ENCODE results near the gene TMEM145. TPM values are rescaled to one million over a fixed set of nuclear protein-coding genes. Genes with fewer than 3 reads are reported as not detected.

Gene TMEM145
- total RNA-seq, 1 donor from 2014 or later: not detected

- DNase-seq: no peak
Observed at GRCh38 chr19:42366673-42367072, 53.6 kb downstream of the TMEM145 start.

GRCh38 chr19:42367929-42368328 lies 54.8 kb downstream of the TMEM145 start:
- no peak for DNase-seq

GRCh38 chr19:42368360-42368759 lies 55.3 kb downstream of the TMEM145 start:
- no peak for DNase-seq

- no peak for DNase-seq
Observed at GRCh38 chr19:42368765-42369164, 55.7 kb downstream of the TMEM145 start.

- no peak for DNase-seq
Observed at GRCh38 chr19:42369433-42370067, 56.4 kb downstream of the TMEM145 start.

GRCh38 chr19:42370068-42370520 lies 57.0 kb downstream of the TMEM145 start:
- DNase-seq: no peak

- DNase-seq: peak; percentile 10
Observed at GRCh38 chr19:42370626-42371175, 57.6 kb downstream of the TMEM145 start.

Other genes with a start within 250 kb of the TMEM145 start
- gene GRIK5, start 243.1 kb upstream of the TMEM145 start, total RNA-seq: 0.05 and 0.17 TPM in 2 replicates
- 17.3 and 17.4 TPM in 2 replicates for gene ZNF574, start 237.1 kb upstream of the TMEM145 start, total RNA-seq
- 0.17 and 0.56 TPM in 2 replicates for gene POU2F2, start 180.9 kb upstream of the TMEM145 start, total RNA-seq
- gene DEDD2, start 95.6 kb upstream of the TMEM145 start, total RNA-seq: 27.3 and 29.4 TPM in 2 replicates
- gene ZNF526, start 93.0 kb upstream of the TMEM145 start, total RNA-seq: 8.7 and 9.3 TPM in 2 replicates
- gene GSK3A, start 70.7 kb upstream of the TMEM145 start, total RNA-seq: 16.7 and 28.0 TPM in 2 replicates
- 32.7 and 42.4 TPM in 2 replicates for gene ERF, start 58.2 kb upstream of the TMEM145 start, total RNA-seq
- 20.6 and 39.7 TPM in 2 replicates for gene CIC, start 44.1 kb upstream of the TMEM145 start, total RNA-seq
- 0.84 and 1.2 TPM in 2 replicates for gene PRR19, start 11.2 kb upstream of the TMEM145 start, total RNA-seq
- 38.5 and 40.2 TPM in 2 replicates for gene PAFAH1B3, start 10.7 kb upstream of the TMEM145 start, total RNA-seq
- 43.1 and 60.8 TPM in 2 replicates for gene MEGF8, start 12.3 kb downstream of the TMEM145 start, total RNA-seq
- gene CNFN, start 77.0 kb downstream of the TMEM145 start, total RNA-seq: not detected in 2 replicates
- 10.8 and 12.1 TPM in 2 replicates for gene LIPE, start 114.1 kb downstream of the TMEM145 start, total RNA-seq
- not detected in 2 replicates for gene CXCL17, start 129.6 kb downstream of the TMEM145 start, total RNA-seq
- gene CEACAM1, start 215.2 kb downstream of the TMEM145 start, total RNA-seq: 24.5 and 27.5 TPM in 2 replicates